Liver (tissue), 9 donors: ENCODE results near the gene FLRT2. TPM values are rescaled to one million over a fixed set of nuclear protein-coding genes. Genes with fewer than 3 reads are reported as not detected.

Experiments
- DNase-seq: peaks from one replicate; pipeline ENCODE4 v3.0.0-alpha.2; 2017; ENCODE audit warnings: low spot score
- H3K27ac ChIP-seq, 2 donors: one replicate each; pipeline ENCODE4 v1.7.0; 2013; ENCODE audit warnings: inconsistent platforms in 2 of 2, low read length in 2 of 2, control low read depth in 1 of 2, low read depth in 1 of 2, mild to moderate bottlenecking in 1 of 2
- H3K27me3 ChIP-seq, 4 donors: one replicate each; pipeline versions ENCODE4 v1.6.1 to v1.7.0; 2013; ENCODE audit warnings: low read length in 3 of 4, inconsistent platforms in 1 of 4, mild to moderate bottlenecking in 1 of 4, moderate library complexity in 1 of 4; ENCODE audit not compliant: control insufficient read depth in 4 of 4, insufficient read depth in 4 of 4
- H3K36me3 ChIP-seq, 4 donors: one replicate each; pipeline versions ENCODE4 v1.6.1 to v1.7.0; 2013; ENCODE audit warnings: low read length in 3 of 4, mild to moderate bottlenecking in 3 of 4, low read depth in 1 of 4, moderate library complexity in 1 of 4; ENCODE audit not compliant: control insufficient read depth in 4 of 4, insufficient read depth in 3 of 4
- H3K4me1 ChIP-seq, 4 donors: one replicate each; pipeline versions ENCODE4 v1.6.1 to v1.7.0; 2013; ENCODE audit warnings: low read length in 3 of 4, mild to moderate bottlenecking in 3 of 4, moderate library complexity in 1 of 4; ENCODE audit not compliant: control insufficient read depth in 4 of 4, insufficient read depth in 4 of 4
- H3K4me3 ChIP-seq, 3 donors: one replicate each; pipeline versions ENCODE4 v1.6.1 to v1.7.0; 2013; ENCODE audit warnings: low read length in 3 of 3, control low read depth in 1 of 3, low read depth in 1 of 3, mild to moderate bottlenecking in 1 of 3
- H3K9ac ChIP-seq, 2 donors: one replicate each; pipeline ENCODE4 v1.7.0; 2013; ENCODE audit warnings: low read length in 2 of 2, mild to moderate bottlenecking in 2 of 2, moderate library complexity in 2 of 2, control low read depth in 1 of 2, low read depth in 1 of 2
- H3K9me3 ChIP-seq, 4 donors: one replicate each; pipeline versions ENCODE4 v1.6.1 to v1.7.0; 2013; ENCODE audit warnings: low read length in 3 of 4; ENCODE audit not compliant: control insufficient read depth in 4 of 4
- FOXA1 ChIP-seq: IDR thresholded peaks from 2 replicates; pipeline ENCODE4 v1.6.1; 2016; ENCODE audit warnings: antibody characterized with exemption
- FOXA2 ChIP-seq: IDR thresholded peaks from 2 replicates; pipeline ENCODE4 v1.6.1; 2016; ENCODE audit warnings: antibody characterized with exemption
- GABPA ChIP-seq, 2 donors: IDR thresholded peaks in 1 of 2; conservative IDR thresholded peaks in 1 of 2; 2 replicates each; pipeline ENCODE4 v1.6.1; 2016; ENCODE audit warnings: antibody characterized with exemption in 2 of 2, mild to moderate bottlenecking in 1 of 2, moderate library complexity in 1 of 2
- HNF4A ChIP-seq, 2 donors: conservative IDR thresholded peaks; 2 replicates each; pipeline ENCODE4 v1.6.1; 2016; ENCODE audit warnings: antibody characterized with exemption in 2 of 2, mild to moderate bottlenecking in 2 of 2
- HNF4G ChIP-seq: IDR thresholded peaks from 2 replicates; pipeline ENCODE4 v1.6.1; 2016; ENCODE audit warnings: antibody characterized with exemption
- JUND ChIP-seq, 2 donors: IDR thresholded peaks; 2 replicates each; pipeline ENCODE4 v1.6.1; 2016; ENCODE audit warnings: antibody characterized with exemption in 2 of 2
- NR2F2 ChIP-seq: IDR thresholded peaks from 2 replicates; pipeline ENCODE4 v1.6.1; 2016; ENCODE audit warnings: antibody characterized with exemption
- REST ChIP-seq: IDR thresholded peaks from 2 replicates; pipeline ENCODE4 v1.6.1; 2016; ENCODE audit warnings: antibody characterized with exemption, mild to moderate bottlenecking
- SP1 ChIP-seq: IDR thresholded peaks from 2 replicates; pipeline ENCODE4 v1.6.1; 2018; ENCODE audit warnings: antibody characterized with exemption, mild to moderate bottlenecking
- TAF1 ChIP-seq: conservative IDR thresholded peaks from 2 replicates; pipeline ENCODE4 v1.6.1; 2016; ENCODE audit warnings: antibody characterized with exemption, mild to moderate bottlenecking
- YY1 ChIP-seq: IDR thresholded peaks from 2 replicates; pipeline ENCODE4 v1.6.1; 2016; ENCODE audit warnings: antibody characterized with exemption, mild to moderate bottlenecking
- WGBS: extraction: QIAGEN DNeasy Blood & Tissue Kit; methylation state at CpG from one replicate; pipeline ENCODE4 v1.1.7; 2013; 5-methylcytosine and 5-hydroxymethylcytosine counted together
- polyA plus RNA-seq, 2 donors: library from polyadenylated mRNA; stranded (reverse) in 1 of 2; unstranded in 1 of 2; fragments of 200-250 nt in 1 of 2; fragments of >200 nt in 1 of 2; fragmentation: Nextera tagmentation in 1 of 2; extraction: Ambion mirVana in 1 of 2; gene quantifications; one replicate each; pipeline versions ENCODE4 v1.2.1 to v1.2.3, GENCODE V29; 2013 to 2015
- total RNA-seq, 2 donors: library from RNA; depleted of rRNA; stranded (reverse); fragments of >200 nt; gene quantifications; one replicate each; pipeline ENCODE4 v1.2.3, GENCODE V29; 2014
- TF ChIP-seq, protein P1 (sequence below): fragments of 150-350 bp; IDR thresholded peaks from 2 replicates; pipeline ENCODE4 v1.5.1; 2017; ENCODE audit warnings: improper control_type of control experiment, low read depth, low read length; ENCODE audit not compliant: missing input control
- TF ChIP-seq, protein P2 (sequence below): IDR thresholded peaks from 2 replicates; pipeline ENCODE4 v1.6.1; 2016; ENCODE audit warnings: antibody characterized with exemption
- TF ChIP-seq, protein P3 (sequence below): IDR thresholded peaks from 2 replicates; pipeline ENCODE4 v1.6.1; 2016; ENCODE audit warnings: antibody characterized with exemption
- donor health status: healthy.
- donor health status: healthy.
- donor health status: healthy.
- donor health status: healthy.
- donor health status: healthy.

FLRT2 gene
- total and polyA plus RNA-seq, 4 donors = 0.90 to 8.2 (median 1.8) TPM

GRCh38 chr14:85584481-85584880, 54.5 kb downstream of the FLRT2 start:
- 81% methylated on average over 6 of the region's 6 CpGs for WGBS
- no peaks in the 10 kb centered on the region for H3K27me3 ChIP-seq
- no peak for TF ChIP-seq TAF1

DNA sequence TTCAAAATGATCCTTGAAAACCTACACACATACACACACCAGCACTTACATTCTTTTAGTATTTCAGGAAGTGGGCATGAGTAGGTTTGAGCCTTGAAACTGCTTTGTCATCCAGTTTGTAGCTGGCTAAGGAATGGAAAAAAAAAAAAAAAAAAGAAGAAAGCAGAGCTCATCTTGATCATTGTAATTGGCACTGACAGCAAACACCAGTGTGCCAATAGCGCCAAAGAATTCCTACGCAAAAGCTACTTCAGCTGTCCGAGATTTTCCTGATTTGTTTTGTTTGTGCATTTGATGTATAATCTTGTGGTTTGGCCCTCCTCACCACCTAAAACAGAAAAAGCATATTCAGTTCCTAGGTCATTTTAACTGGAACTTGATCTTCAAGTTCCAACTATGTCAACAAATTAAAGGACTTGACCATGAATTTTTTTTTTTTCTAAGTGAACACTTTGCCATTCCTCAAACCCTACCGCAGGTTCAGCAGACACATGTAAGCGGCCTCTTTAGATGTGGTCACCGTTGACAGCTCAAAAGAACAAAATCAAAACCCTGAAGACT, 57.3 kb downstream of the FLRT2 start:
- TF ChIP-seq TAF1 (no peak), GABPA (IDR thresholded peaks at IDR 0.05 in 1 of 2, conservative IDR thresholded peaks at IDR 0.05 in 1 of 2) (no peak), HNF4G (no peak), SP1 (no peak), JUND (IDR thresholded peaks at IDR 0.05) (no peak), YY1 (no peak)
- TF ChIP-seq, protein P1, sequence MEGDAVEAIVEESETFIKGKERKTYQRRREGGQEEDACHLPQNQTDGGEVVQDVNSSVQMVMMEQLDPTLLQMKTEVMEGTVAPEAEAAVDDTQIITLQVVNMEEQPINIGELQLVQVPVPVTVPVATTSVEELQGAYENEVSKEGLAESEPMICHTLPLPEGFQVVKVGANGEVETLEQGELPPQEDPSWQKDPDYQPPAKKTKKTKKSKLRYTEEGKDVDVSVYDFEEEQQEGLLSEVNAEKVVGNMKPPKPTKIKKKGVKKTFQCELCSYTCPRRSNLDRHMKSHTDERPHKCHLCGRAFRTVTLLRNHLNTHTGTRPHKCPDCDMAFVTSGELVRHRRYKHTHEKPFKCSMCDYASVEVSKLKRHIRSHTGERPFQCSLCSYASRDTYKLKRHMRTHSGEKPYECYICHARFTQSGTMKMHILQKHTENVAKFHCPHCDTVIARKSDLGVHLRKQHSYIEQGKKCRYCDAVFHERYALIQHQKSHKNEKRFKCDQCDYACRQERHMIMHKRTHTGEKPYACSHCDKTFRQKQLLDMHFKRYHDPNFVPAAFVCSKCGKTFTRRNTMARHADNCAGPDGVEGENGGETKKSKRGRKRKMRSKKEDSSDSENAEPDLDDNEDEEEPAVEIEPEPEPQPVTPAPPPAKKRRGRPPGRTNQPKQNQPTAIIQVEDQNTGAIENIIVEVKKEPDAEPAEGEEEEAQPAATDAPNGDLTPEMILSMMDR = no peak
- TF ChIP-seq, protein P2, sequence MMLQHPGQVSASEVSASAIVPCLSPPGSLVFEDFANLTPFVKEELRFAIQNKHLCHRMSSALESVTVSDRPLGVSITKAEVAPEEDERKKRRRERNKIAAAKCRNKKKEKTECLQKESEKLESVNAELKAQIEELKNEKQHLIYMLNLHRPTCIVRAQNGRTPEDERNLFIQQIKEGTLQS = no peak
- Histone ChIP-seq H3K9me3 (peaks cover 0 to 1% (median 0%) of the 10 kb centered on the region in 4 donors), H3K9ac (no peak overlapping the region), H3K27me3 (no peaks in the 10 kb centered on the region), H3K4me1 (no peaks in the 10 kb centered on the region), H3K27ac (no peak overlapping the region), H3K4me3 (no peak overlapping the region), H3K36me3 (no peaks in the 10 kb centered on the region)
- 78% methylated on average over 6 of the region's 6 CpGs for WGBS
- no peak for DNase-seq

More at GRCh38 chr14:85584481-85584880, 54.5 kb downstream of the FLRT2 start:
- no peaks in the 10 kb centered on the region for H3K36me3 ChIP-seq
- H3K9ac ChIP-seq = no peak overlapping the region
- H3K27ac ChIP-seq = no peak overlapping the region
- no peak overlapping the region for H3K4me3 ChIP-seq
- H3K9me3 ChIP-seq = peaks cover 0 to 1% (median 0%) of the 10 kb centered on the region in 4 donors
- peaks cover 0 to 11% (median 5%) of the 10 kb centered on the region in 4 donors for H3K4me1 ChIP-seq
- DNase-seq = no peak

DNA sequence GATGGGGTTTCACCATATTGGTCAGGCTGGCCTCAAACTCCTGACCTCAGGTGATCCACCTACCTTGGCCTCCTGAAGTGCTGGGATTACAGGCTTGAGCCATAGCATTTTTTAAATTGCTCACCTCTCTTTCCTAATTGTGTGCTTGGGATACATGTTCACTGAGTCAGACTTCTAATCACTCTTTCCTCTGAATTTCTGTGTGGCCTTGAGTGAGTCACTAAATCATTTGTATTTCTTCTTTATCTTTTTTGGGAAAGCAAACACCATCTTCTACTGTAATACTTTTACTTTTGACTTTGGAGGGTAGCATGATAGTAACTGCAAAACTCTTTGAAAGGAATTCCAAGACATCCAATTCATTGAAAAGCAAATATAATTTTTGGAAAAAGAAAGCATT, 60.8 kb downstream of the FLRT2 start:
- no peak overlapping the region for H3K9ac ChIP-seq
- no peak overlapping the region for H3K27ac ChIP-seq
- TF ChIP-seq SP1 (no peak), FOXA1 (no peak), HNF4G (no peak), REST (no peak), JUND (IDR thresholded peaks at IDR 0.05) (no peak), FOXA2 (no peak), GABPA (IDR thresholded peaks at IDR 0.05 in 1 of 2, conservative IDR thresholded peaks at IDR 0.05 in 1 of 2) (no peak), HNF4A (conservative IDR thresholded peaks at IDR 0.05) (no peak), NR2F2 (no peak)
- TF ChIP-seq, protein P3, sequence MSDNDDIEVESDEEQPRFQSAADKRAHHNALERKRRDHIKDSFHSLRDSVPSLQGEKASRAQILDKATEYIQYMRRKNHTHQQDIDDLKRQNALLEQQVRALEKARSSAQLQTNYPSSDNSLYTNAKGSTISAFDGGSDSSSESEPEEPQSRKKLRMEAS = no peak
- TF ChIP-seq, protein P2 = no peak
- TF ChIP-seq, protein P1 = no peak
- H3K36me3 ChIP-seq = no peaks in the 10 kb centered on the region
- H3K4me3 ChIP-seq = no peak overlapping the region
- no peaks in the 10 kb centered on the region for H3K4me1 ChIP-seq
- no peaks in the 10 kb centered on the region for H3K9me3 ChIP-seq
- no peak for DNase-seq
- no peaks in the 10 kb centered on the region for H3K27me3 ChIP-seq
